Measurements from ENCODE around the gene CD14. TPM values are rescaled to one million over a fixed set of nuclear protein-coding genes. Genes with fewer than 3 reads are reported as not detected.

The CD14 gene
- total RNA-seq, 1 experiment from 2014 or later: 0.63 TPM

DNA sequence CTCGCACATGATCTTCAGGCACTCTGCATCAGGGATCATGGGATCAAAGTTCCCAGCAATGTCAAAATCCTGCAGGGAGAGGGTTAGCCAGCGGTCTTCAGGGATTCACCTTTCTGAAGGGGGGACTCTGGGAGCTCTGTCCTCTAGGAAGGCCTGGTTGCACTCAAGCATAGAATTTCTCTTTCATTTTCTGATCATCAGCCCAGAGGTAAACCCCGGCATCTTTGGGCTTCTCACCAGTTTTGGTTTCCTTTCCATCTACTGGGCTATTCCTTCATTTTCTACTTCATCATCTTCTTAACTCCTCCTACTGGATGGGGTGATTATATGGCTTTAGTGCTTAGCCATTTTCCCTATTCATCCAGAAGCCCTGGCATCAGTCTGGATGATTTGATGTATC, 45.0 kb upstream of the CD14 start (continued):
- TF ChIP-seq SMAD3 (CRISPR knock-in tag; IDR thresholded peaks at IDR 0.05; ENCODE audit: borderline replicate concordance) (no peak), ZNF138 (CRISPR knock-in tag; conservative IDR thresholded peaks at IDR 0.05) (no peak), FOXJ3 (CRISPR knock-in tag; IDR thresholded peaks at IDR 0.05; ENCODE audit: borderline replicate concordance) (no peak), TEAD1 (CRISPR knock-in tag; IDR thresholded peaks at IDR 0.05) (no peak), TP53 (CRISPR knock-in tag; IDR thresholded peaks at IDR 0.05) (no peak)
- TF ChIP-seq, protein P1, sequence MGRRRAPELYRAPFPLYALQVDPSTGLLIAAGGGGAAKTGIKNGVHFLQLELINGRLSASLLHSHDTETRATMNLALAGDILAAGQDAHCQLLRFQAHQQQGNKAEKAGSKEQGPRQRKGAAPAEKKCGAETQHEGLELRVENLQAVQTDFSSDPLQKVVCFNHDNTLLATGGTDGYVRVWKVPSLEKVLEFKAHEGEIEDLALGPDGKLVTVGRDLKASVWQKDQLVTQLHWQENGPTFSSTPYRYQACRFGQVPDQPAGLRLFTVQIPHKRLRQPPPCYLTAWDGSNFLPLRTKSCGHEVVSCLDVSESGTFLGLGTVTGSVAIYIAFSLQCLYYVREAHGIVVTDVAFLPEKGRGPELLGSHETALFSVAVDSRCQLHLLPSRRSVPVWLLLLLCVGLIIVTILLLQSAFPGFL (CRISPR knock-in tag; IDR thresholded peaks at IDR 0.05; ENCODE audit: borderline replicate concordance): no peak
- TF ChIP-seq, protein P2, sequence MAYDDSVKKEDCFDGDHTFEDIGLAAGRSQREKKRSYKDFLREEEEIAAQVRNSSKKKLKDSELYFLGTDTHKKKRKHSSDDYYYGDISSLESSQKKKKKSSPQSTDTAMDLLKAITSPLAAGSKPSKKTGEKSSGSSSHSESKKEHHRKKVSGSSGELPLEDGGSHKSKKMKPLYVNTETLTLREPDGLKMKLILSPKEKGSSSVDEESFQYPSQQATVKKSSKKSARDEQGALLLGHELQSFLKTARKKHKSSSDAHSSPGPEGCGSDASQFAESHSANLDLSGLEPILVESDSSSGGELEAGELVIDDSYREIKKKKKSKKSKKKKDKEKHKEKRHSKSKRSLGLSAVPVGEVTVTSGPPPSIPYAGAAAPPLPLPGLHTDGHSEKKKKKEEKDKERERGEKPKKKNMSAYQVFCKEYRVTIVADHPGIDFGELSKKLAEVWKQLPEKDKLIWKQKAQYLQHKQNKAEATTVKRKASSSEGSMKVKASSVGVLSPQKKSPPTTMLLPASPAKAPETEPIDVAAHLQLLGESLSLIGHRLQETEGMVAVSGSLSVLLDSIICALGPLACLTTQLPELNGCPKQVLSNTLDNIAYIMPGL (CRISPR knock-in tag; IDR thresholded peaks at IDR 0.05): no peak
- TF ChIP-seq, protein P3, sequence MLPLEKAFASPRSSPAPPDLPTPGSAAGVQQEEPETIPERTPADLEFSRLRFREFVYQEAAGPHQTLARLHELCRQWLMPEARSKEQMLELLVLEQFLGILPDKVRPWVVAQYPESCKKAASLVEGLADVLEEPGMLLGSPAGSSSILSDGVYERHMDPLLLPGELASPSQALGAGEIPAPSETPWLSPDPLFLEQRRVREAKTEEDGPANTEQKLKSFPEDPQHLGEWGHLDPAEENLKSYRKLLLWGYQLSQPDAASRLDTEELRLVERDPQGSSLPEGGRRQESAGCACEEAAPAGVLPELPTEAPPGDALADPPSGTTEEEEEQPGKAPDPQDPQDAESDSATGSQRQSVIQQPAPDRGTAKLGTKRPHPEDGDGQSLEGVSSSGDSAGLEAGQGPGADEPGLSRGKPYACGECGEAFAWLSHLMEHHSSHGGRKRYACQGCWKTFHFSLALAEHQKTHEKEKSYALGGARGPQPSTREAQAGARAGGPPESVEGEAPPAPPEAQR (CRISPR knock-in tag; IDR thresholded peaks at IDR 0.05): no peak

DNA sequence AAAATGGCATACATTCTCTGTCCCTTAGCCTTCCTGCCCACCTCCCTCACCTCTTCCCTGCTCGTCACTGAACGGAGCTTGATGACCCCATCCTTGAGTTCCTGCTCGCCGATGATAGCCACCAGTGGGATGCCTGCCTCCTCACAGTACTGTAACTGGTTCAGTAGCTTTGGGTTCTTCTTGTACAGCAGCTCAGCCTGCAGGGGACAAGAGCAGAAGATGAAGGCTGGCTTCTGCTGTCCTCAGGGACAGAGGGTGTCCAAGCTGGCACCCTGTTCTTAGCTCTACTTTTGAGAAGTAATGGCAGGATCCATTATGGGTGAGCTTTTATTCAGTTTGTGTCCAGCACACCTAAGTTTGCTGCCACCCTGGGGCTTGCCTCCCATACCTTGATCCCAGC, 41.7 kb upstream of the CD14 start:
- peaks cover 7% of the 10 kb centered on the region for H3K4me1 Mint-ChIP-seq
- H3K36me3 Mint-ChIP-seq: peaks cover 44% of the 10 kb centered on the region
- no peak for ATAC-seq
- TF ChIP-seq ZNF317 (CRISPR knock-in tag; IDR thresholded peaks at IDR 0.05; ENCODE audit: borderline replicate concordance, low read depth) (no peak), ETV6 (CRISPR knock-in tag; IDR thresholded peaks at IDR 0.05) (no peak), MXD4 (CRISPR knock-in tag; IDR thresholded peaks at IDR 0.05; ENCODE audit: borderline replicate concordance) (no peak), CREM (CRISPR knock-in tag; IDR thresholded peaks at IDR 0.05) (no peak), ZNF232 (CRISPR knock-in tag; IDR thresholded peaks at IDR 0.05) (no peak), ATF1 (CRISPR knock-in tag; IDR thresholded peaks at IDR 0.05) (no peak), ZNF263 (CRISPR knock-in tag; IDR thresholded peaks at IDR 0.05; ENCODE audit: low read depth) (no peak), NR3C1 (CRISPR knock-in tag; conservative IDR thresholded peaks at IDR 0.05; ENCODE audit: low read depth) (no peak)
- TF ChIP-seq, protein P4, sequence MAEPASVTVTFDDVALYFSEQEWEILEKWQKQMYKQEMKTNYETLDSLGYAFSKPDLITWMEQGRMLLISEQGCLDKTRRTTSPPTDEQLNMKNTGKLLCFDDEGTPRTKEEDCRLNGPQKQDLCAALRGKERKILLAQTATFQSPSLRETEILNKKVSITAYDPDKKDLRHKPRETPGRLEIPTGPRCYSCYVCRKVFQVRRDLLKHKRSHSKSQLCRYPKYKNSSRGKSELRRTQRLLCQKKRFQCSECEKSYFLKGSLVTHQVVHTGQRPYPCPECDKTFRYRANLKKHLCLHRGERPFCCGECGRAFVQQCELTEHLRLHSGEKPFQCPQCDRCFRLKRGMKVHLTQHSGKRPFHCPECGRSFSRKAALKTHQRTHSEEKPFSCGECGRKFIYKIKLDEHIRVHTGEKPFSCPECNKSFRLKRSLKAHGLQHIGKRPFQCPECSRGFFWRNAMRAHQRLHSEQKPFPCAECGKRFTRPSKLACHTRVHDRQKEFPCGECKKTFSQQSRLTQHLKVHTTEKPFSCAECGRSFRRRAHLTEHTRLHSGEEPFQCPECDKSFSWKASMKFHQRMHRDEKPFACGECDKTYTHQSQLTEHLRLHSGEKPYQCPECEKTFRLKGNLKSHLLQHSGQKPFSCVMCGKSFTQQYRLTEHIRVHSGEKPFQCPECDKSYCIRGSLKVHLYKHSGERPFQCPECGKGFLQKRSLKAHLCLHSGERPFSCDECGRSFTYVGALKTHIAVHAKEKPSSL (CRISPR knock-in tag; conservative IDR thresholded peaks at IDR 0.05): no peak
- TF ChIP-seq, protein P5, sequence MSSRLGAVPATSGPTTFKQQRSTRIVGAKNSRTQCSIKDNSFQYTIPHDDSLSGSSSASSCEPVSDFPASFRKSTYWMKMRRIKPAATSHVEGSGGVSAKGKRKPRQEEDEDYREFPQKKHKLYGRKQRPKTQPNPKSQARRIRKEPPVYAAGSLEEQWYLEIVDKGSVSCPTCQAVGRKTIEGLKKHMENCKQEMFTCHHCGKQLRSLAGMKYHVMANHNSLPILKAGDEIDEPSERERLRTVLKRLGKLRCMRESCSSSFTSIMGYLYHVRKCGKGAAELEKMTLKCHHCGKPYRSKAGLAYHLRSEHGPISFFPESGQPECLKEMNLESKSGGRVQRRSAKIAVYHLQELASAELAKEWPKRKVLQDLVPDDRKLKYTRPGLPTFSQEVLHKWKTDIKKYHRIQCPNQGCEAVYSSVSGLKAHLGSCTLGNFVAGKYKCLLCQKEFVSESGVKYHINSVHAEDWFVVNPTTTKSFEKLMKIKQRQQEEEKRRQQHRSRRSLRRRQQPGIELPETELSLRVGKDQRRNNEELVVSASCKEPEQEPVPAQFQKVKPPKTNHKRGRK (CRISPR knock-in tag; IDR thresholded peaks at IDR 0.05; ENCODE audit: borderline replicate concordance): no peak
- TF ChIP-seq, protein P6, sequence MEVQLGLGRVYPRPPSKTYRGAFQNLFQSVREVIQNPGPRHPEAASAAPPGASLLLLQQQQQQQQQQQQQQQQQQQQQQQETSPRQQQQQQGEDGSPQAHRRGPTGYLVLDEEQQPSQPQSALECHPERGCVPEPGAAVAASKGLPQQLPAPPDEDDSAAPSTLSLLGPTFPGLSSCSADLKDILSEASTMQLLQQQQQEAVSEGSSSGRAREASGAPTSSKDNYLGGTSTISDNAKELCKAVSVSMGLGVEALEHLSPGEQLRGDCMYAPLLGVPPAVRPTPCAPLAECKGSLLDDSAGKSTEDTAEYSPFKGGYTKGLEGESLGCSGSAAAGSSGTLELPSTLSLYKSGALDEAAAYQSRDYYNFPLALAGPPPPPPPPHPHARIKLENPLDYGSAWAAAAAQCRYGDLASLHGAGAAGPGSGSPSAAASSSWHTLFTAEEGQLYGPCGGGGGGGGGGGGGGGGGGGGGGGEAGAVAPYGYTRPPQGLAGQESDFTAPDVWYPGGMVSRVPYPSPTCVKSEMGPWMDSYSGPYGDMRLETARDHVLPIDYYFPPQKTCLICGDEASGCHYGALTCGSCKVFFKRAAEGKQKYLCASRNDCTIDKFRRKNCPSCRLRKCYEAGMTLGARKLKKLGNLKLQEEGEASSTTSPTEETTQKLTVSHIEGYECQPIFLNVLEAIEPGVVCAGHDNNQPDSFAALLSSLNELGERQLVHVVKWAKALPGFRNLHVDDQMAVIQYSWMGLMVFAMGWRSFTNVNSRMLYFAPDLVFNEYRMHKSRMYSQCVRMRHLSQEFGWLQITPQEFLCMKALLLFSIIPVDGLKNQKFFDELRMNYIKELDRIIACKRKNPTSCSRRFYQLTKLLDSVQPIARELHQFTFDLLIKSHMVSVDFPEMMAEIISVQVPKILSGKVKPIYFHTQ (CRISPR knock-in tag; IDR thresholded peaks at IDR 0.05): no peak
- TF ChIP-seq, protein P7, sequence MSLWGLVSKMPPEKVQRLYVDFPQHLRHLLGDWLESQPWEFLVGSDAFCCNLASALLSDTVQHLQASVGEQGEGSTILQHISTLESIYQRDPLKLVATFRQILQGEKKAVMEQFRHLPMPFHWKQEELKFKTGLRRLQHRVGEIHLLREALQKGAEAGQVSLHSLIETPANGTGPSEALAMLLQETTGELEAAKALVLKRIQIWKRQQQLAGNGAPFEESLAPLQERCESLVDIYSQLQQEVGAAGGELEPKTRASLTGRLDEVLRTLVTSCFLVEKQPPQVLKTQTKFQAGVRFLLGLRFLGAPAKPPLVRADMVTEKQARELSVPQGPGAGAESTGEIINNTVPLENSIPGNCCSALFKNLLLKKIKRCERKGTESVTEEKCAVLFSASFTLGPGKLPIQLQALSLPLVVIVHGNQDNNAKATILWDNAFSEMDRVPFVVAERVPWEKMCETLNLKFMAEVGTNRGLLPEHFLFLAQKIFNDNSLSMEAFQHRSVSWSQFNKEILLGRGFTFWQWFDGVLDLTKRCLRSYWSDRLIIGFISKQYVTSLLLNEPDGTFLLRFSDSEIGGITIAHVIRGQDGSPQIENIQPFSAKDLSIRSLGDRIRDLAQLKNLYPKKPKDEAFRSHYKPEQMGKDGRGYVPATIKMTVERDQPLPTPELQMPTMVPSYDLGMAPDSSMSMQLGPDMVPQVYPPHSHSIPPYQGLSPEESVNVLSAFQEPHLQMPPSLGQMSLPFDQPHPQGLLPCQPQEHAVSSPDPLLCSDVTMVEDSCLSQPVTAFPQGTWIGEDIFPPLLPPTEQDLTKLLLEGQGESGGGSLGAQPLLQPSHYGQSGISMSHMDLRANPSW (CRISPR knock-in tag; conservative IDR thresholded peaks at IDR 0.05; ENCODE audit: low read depth): no peak
- TF ChIP-seq, protein P8, sequence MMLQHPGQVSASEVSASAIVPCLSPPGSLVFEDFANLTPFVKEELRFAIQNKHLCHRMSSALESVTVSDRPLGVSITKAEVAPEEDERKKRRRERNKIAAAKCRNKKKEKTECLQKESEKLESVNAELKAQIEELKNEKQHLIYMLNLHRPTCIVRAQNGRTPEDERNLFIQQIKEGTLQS (CRISPR knock-in tag; conservative IDR thresholded peaks at IDR 0.05): no peak

More for the DNA sequence above, 41.7 kb upstream of the CD14 start:
- no peak for DNase-seq (ENCODE audit: low spot score)
- POLR2A ChIA-PET: no interaction called here
- H3K9me3 Mint-ChIP-seq: no peaks in the 10 kb centered on the region
- no peaks in the 10 kb centered on the region for H3K27me3 Mint-ChIP-seq (ENCODE audit: low read depth)
- H3K4me3 Mint-ChIP-seq: no peak overlapping the region
- no peak overlapping the region for H3K27ac Mint-ChIP-seq
- CTCF ChIA-PET: interaction anchor here (1.0 kb wide), 1 partner anchor 110 kb away, joined by 3 read pairs; the partner anchor contains the start of genes APBB3 and SLC35A4

All from WTC11 (cell line).